ENCODE results near the gene GOLGA8F. TPM values are rescaled to one million over a fixed set of nuclear protein-coding genes. Genes with fewer than 3 reads are reported as not detected.
"Not testable (repeated sequence)": the region's sequence is repeated elsewhere in the genome, so short reads cannot be mapped to it uniquely, and the experiment has no call there.

Gene GOLGA8F, protein sequence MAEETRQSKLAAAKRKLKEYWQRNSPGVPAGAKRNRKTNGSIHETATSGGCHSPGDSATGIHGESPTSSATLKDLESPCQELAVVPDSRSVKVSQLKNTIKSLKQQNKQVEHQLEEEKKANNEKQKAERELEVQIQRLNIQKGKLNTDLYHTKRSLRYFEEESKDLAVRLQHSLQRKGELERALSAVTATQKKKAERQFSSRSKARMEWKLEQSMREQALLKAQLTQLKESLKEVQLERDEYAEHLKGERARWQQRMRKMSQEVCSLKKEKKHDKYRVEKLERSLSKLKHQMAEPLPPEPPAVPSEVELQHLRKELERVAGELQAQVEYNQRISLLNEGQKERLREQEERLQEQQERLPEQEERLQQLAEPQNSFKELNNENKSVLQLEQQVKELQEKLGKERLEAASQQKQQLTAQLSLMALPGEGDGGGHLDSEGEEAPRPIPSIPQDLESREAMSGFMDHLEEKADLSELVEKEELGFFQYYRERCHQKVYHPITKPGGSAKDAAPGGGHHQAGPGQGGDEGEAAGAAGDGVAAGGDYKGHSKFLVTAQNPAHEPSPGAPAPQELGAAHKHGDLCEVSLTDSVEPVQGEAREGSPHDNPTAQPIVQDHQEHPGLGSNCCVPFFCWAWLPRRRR
- total RNA-seq = not detected

GRCh38 chr15:28378364-28378763, at the start of gene GOLGA8F:
Gene GOLGA8F, plus strand, starts transcription at chr15:28378664. Its CDS starts 98 bp downstream, at chr15:28378762.
- H3K27me3 ChIP-seq; H3K36me3 ChIP-seq; H3K4me3 ChIP-seq; ATAC-seq (ENCODE audit: low FRiP score in 2 of 2); DNase-seq; H3K27ac ChIP-seq; H3K9me3 ChIP-seq; H3K4me1 ChIP-seq: not testable (repeated sequence)
- whole genome bisulfite sequencing, 2 donors = no CpG with 5 or more reads among the region's 8 CpGs

- H3K36me3 ChIP-seq; H3K9me3 ChIP-seq; H3K27ac ChIP-seq; DNase-seq; ATAC-seq (ENCODE audit: low FRiP score in 2 of 2); H3K4me3 ChIP-seq; H3K4me1 ChIP-seq; H3K27me3 ChIP-seq: not testable (repeated sequence)
- no CpG with 5 or more reads among the region's 7 CpGs for WGBS, 2 donors
Measured at GRCh38 chr15:28357984-28358383, 20.5 kb upstream of the GOLGA8F start, which contains the start of gene GOLGA6L24. Gene GOLGA6L24, minus strand, starts transcription at chr15:28358084. Its CDS starts 61 bp downstream, at chr15:28358023.

GRCh38 chr15:28365502-28365901, 13.0 kb upstream of the GOLGA8F start:
- peak in 1 of 2 donors; percentile 63 for DNase-seq

GRCh38 chr15:28380053-28380452, 1.6 kb downstream of the GOLGA8F start:
- H3K36me3 ChIP-seq; H3K4me3 ChIP-seq; ATAC-seq (ENCODE audit: low FRiP score in 2 of 2); H3K27me3 ChIP-seq; H3K4me1 ChIP-seq; H3K9me3 ChIP-seq; H3K27ac ChIP-seq; DNase-seq: not testable (repeated sequence)
- 47 to 56% methylated on average over 2 of the region's 3 CpGs for WGBS, 2 donors

More at GRCh38 chr15:28365502-28365901, 13.0 kb upstream of the GOLGA8F start:
- H3K27ac ChIP-seq; ATAC-seq (ENCODE audit: low FRiP score in 2 of 2); H3K27me3 ChIP-seq; H3K36me3 ChIP-seq; H3K4me1 ChIP-seq; H3K4me3 ChIP-seq; H3K9me3 ChIP-seq: not testable (repeated sequence)
- no CpG with 5 or more reads among the region's 17 CpGs for WGBS, 2 donors

DNA sequence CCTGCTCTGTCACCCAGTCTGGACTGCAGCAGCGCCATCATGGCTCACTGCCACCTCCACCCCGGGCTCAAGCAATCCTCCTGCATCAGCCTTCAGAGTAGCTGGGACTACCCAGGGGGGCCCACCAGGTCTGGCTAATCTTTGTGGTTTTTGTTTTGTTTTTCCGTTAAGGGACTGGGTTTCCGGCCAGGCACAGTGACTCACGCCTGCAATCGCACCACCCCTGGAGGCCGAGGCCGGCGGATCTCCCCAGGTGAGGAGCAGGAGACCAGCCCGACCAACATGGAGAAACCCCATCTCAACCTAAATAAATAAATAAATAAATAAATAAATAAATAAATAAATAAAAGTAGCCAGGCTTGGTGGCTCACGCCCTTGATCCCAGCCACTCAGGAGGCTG, 17.6 kb downstream of the GOLGA8F start:
- H3K27ac ChIP-seq; H3K4me3 ChIP-seq; DNase-seq; H3K9me3 ChIP-seq; ATAC-seq (ENCODE audit: low FRiP score in 2 of 2); H3K27me3 ChIP-seq; H3K36me3 ChIP-seq; H3K4me1 ChIP-seq: not testable (repeated sequence)
- WGBS, 2 donors = 100% methylated on average over 2 of the region's 11 CpGs; no CpG with 5 or more reads in 1 of the 2 donors

DNA sequence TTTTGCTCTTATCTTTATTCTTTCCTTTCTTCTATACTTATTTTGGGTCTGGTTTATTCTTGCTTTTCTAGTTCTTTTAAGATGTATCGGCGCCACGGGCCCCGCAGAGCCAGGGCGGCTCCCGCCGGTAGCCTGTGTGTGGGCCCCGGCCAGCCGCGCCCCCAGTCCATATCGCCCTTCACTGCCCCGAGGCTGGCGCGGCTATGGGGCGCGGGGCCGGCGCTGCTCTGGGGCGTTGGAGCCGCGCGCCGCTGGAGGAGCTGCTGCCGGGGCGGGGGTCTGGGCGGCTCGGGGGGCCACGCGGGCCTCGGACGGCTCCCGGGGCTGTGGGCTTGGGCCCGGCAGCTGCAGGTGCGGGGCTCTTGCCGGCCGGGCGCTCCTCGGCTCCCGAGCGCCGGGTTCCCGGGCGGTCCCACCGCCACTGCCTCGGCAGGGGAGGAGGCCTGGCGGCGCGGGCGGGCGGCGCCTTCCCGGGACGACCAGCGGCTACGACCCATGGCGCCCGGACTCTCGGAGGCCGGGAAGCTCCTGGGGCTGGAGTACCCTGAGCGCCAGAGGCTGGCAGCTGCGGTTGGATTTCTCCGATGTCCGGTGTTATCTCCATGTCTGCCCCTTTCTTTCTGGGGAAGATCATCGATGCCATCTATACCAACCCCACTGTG, 24.4 kb downstream of the GOLGA8F start:
- H3K9me3 ChIP-seq; ATAC-seq (ENCODE audit: low FRiP score in 2 of 2): not testable (repeated sequence)

DNA sequence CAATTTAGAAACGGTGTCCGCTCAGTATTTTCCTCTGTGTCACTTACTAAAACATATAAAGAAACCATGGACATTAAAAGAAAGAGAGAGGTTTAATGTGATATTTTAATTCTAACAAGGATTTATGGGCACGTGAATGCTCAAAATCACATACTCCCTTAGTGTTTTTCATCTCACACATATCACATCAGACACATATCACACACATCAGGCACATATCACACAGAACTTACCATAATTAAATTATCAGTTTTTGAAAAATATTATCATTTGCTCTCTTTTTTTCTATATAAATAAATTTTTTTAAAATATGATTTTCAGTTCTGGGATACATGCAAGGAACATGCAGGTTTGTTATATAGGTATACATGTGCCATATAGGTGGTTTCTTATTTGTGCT, 42.0 kb downstream of the GOLGA8F start:
- not testable (repeated sequence) for DNase-seq, H3K9me3 ChIP-seq, H3K4me1 ChIP-seq, H3K36me3 ChIP-seq, H3K27ac ChIP-seq, H3K27me3 ChIP-seq, H3K4me3 ChIP-seq
- ATAC-seq (ENCODE audit: low FRiP score in 2 of 2) = peak; percentile 55 to 70
- 75 to 85% methylated on average over 1 to 3 of the region's 3 CpGs for WGBS, 2 donors

More for the DNA sequence above, 24.4 kb downstream of the GOLGA8F start:
- not testable (repeated sequence) for H3K27me3 ChIP-seq, H3K36me3 ChIP-seq, DNase-seq, H3K27ac ChIP-seq, H3K4me1 ChIP-seq, H3K4me3 ChIP-seq
- no CpG with 5 or more reads among the region's 64 CpGs for WGBS, 2 donors

- ATAC-seq (ENCODE audit: low FRiP score in 2 of 2); DNase-seq; H3K27me3 ChIP-seq; H3K36me3 ChIP-seq; H3K27ac ChIP-seq; H3K9me3 ChIP-seq; H3K4me1 ChIP-seq; H3K4me3 ChIP-seq: not testable (repeated sequence)
- WGBS, 2 donors = no CpG with 5 or more reads among the region's 3 CpGs
Measured at GRCh38 chr15:28435594-28435993, 57.1 kb downstream of the GOLGA8F start.

Small RNAs within 50 kb of the gene (small RNA-seq; reads per million reads assigned to genes)
- gene AC091304.5 = 0 reads per million in 4 donors
- 0 reads per million in 4 donors for gene AC091304.6
- gene AC091304.9 = 0 reads per million in 4 donors
- gene MIR4509-2 = 0 reads per million in 4 donors
- 0 reads per million in 4 donors for gene RN7SL238P

Other genes with a start within 250 kb of the GOLGA8F start
- gene HERC2, start 56.5 kb upstream of the GOLGA8F start, total RNA-seq = 100 to 1,000 TPM in 1 of 6 donors, 10 to 100 TPM in 5; 48.6 to 113 (median 53.4) TPM
- not detected for gene GOLGA6L24, start 20.6 kb upstream of the GOLGA8F start, total RNA-seq
- gene GOLGA8G, start 154.3 kb downstream of the GOLGA8F start, total RNA-seq = not detected
- gene GOLGA6L25, start 174.9 kb downstream of the GOLGA8F start, total RNA-seq = not detected

All from upper lobe of left lung (tissue), 6 donors.